Caco-2 (cell line): Measurements from ENCODE around the gene NT5DC4. TPM values are rescaled to one million over a fixed set of nuclear protein-coding genes. Genes with fewer than 3 reads are reported as not detected.
A peak's percentile ranks its signal among the peaks of the same experiment; 100 is the strongest.

Source experiments
- BruUV-seq: library from RNA; stranded (reverse); fragments of 400-500 nt; replicated peaks from 2 replicates; lab custom pipeline; 2021; lab: Mats Ljungman, UMichigan
- CTCF ChIA-PET: fragments of 300-600 bp; sonication (Branson Sonifier 250); formaldehyde crosslinking; loops from one replicate; lab custom pipeline; 2022; ENCODE audit warnings: antibody characterized with exemption; lab: Charles Lee
- POLR2A ChIA-PET: fragments of 300-600 bp; sonication (Branson Sonifier 250); formaldehyde crosslinking; loops from one replicate; lab custom pipeline; 2022; ENCODE audit warnings: antibody characterized with exemption; lab: Charles Lee
- DNase-seq, 2 experiments: peaks; one replicate each; pipeline versions ENCODE4 v3.0.0 to v3.0.0-alpha.2; 2020 to 2022
- H3K27me3 ChIP-seq: replicated peaks from 2 replicates; pipeline ENCODE4 v1.6.0; 2011; ENCODE audit warnings: low read length; ENCODE audit not compliant: control insufficient read depth, insufficient read depth
- H3K36me3 ChIP-seq: 2 replicates; pipeline ENCODE4 v1.5.1; 2011; ENCODE audit warnings: low read length; ENCODE audit not compliant: control insufficient read depth, insufficient read depth
- H3K4me1 ChIP-seq: fragments of 250-450 bp; sonication (Bioruptor Pico); 2 replicates; pipeline ENCODE4 v1.5.1; 2020; ENCODE audit warnings: mild to moderate bottlenecking
- H3K4me3 ChIP-seq: 2 replicates; pipeline ENCODE4 v1.5.1; 2011; ENCODE audit warnings: low read depth, mild to moderate bottlenecking, control low read depth, low read length
- H3K9me3 ChIP-seq: fragments of 250-450 bp; sonication (Bioruptor Pico); 2 replicates; pipeline ENCODE4 v1.5.1; 2020; ENCODE audit warnings: mild to moderate bottlenecking, moderate library complexity
- H3K27ac Mint-ChIP-seq: one replicate; pipeline ENCODE4 v1.8.0; 2022; ENCODE audit warnings: mixed read lengths; ENCODE audit not compliant: unreplicated experiment
- H3K27me3 Mint-ChIP-seq: one replicate; pipeline ENCODE4 v1.8.0; 2022; ENCODE audit warnings: mixed read lengths; ENCODE audit not compliant: insufficient read depth, unreplicated experiment
- H3K36me3 Mint-ChIP-seq: one replicate; pipeline ENCODE4 v1.8.0; 2022; ENCODE audit warnings: mild to moderate bottlenecking, mixed read lengths; ENCODE audit not compliant: insufficient read depth, unreplicated experiment
- H3K4me1 Mint-ChIP-seq: one replicate; pipeline ENCODE4 v1.8.0; 2022; ENCODE audit warnings: low read depth, mixed read lengths; ENCODE audit not compliant: unreplicated experiment
- H3K4me3 Mint-ChIP-seq: one replicate; pipeline ENCODE4 v1.8.0; 2022; ENCODE audit warnings: mild to moderate bottlenecking, moderate library complexity, mixed read lengths; ENCODE audit not compliant: unreplicated experiment
- H3K9me3 Mint-ChIP-seq: one replicate; pipeline ENCODE4 v1.8.0; 2022; ENCODE audit warnings: mixed read lengths; ENCODE audit not compliant: unreplicated experiment
- CTCF ChIP-seq, 2 experiments: fragments of 200-600 bp in 1 of 2; IDR thresholded peaks; 1 replicate in 1 of 2; 2 replicates in 1 of 2; pipeline versions ENCODE4 v1.5.1 to v1.8.0; 2011 to 2022; ENCODE audit warnings: antibody characterized with exemption in 1 of 2, control low read depth in 1 of 2, inconsistent platforms in 1 of 2, low read depth in 1 of 2, low read length in 1 of 2, mild to moderate bottlenecking in 1 of 2, moderate library complexity in 1 of 2; ENCODE audit not compliant: insufficient read depth in 1 of 2, severe bottlenecking in 1 of 2, unreplicated experiment in 1 of 2
- intact Hi-C: fragments of 100-400 bp; cut with micrococcal nuclease; formaldehyde crosslinking; loops from one replicate; pipeline ENCODE4 v1.10.0; 2022; ENCODE audit not compliant: unreplicated experiment
- total RNA-seq: library from RNA; stranded (reverse); gene quantifications from 2 replicates; pipeline ENCODE4 v1.2.3, GENCODE V29; 2022

Gene NT5DC4
- total RNA-seq, 1 experiment from 2014 or later, result 4.0 TPM

- no peak for TF ChIP-seq CTCF (IDR thresholded peaks at IDR 0.05; ENCODE audit: insufficient read depth in 1 of 2, low read depth in 1 of 2, low read length in 1 of 2, severe bottlenecking in 1 of 2, unreplicated experiment in 1 of 2)
- ChIA-PET POLR2A (interaction anchor here (1.7 to 3.0 kb wide), 2 partner anchors 80 to 134 kb away, joined by 9 to 30 read pairs; partner anchors contain the start of gene SLC20A1), CTCF (interaction anchor here (0.7 to 3.6 kb wide), 11 partner anchors 19 to 234 kb away, joined by 3 to 62 read pairs (median 5); partner anchors contain the start of genes CHCHD5 and SLC20A1)
- Histone ChIP-seq H3K4me1 (peaks cover 21% of the 10 kb centered on the region), H3K4me3 (no peak overlapping the region), H3K9me3 (no peaks in the 10 kb centered on the region), H3K36me3 (no peaks in the 10 kb centered on the region), H3K27me3 (no peaks in the 10 kb centered on the region)
- BruUV-seq, result no TSS peak
- intact Hi-C loops, result loop anchor here (5.0 kb wide), 1 partner anchor 243 kb away; the partner anchor contains the start of gene TTL
- no peaks in the 10 kb centered on the region for H3K9me3 Mint-ChIP-seq
- H3K27me3 Mint-ChIP-seq, result no peaks in the 10 kb centered on the region
- peaks cover 8% of the 10 kb centered on the region for H3K36me3 Mint-ChIP-seq
- H3K27ac Mint-ChIP-seq, result no peak overlapping the region
- no peak for DNase-seq
- H3K4me3 Mint-ChIP-seq, result no peak overlapping the region
- peaks cover 10% of the 10 kb centered on the region for H3K4me1 Mint-ChIP-seq
Measured at GRCh38 chr2:112724591-112725525, 4.0 kb downstream of the NT5DC4 start.

GRCh38 chr2:112725545-112726457 lies 5.0 kb downstream of the NT5DC4 start:
- no TSS peak for BruUV-seq
- intact Hi-C loops, result loop anchor here (1.0 to 5.0 kb wide), 8 partner anchors 34 to 244 kb away; partner anchors contain the start of genes CHCHD5 and TTL
- Histone ChIP-seq H3K36me3 (no peaks in the 10 kb centered on the region), H3K4me3 (peak overlapping the region; percentile 0; the same call in 1 of the 2 replicates), H3K4me1 (peaks cover 21% of the 10 kb centered on the region), H3K9me3 (no peaks in the 10 kb centered on the region), H3K27me3 (no peaks in the 10 kb centered on the region)
- CTCF ChIA-PET, result interaction anchor here (0.6 to 3.6 kb wide), 18 partner anchors 16 to 233 kb away, joined by 3 to 62 read pairs (median 5); partner anchors contain the start of genes CHCHD5 and SLC20A1
- peak in 1 of 2 experiments; percentile 37 for TF ChIP-seq CTCF (IDR thresholded peaks at IDR 0.05; ENCODE audit: insufficient read depth in 1 of 2, low read depth in 1 of 2, low read length in 1 of 2, severe bottlenecking in 1 of 2, unreplicated experiment in 1 of 2)
- DNase-seq, result peak; percentile 88 to 96
- H3K4me1 Mint-ChIP-seq, result peaks cover 10% of the 10 kb centered on the region
- peak overlapping the region; percentile 67 for H3K27ac Mint-ChIP-seq
- no peaks in the 10 kb centered on the region for H3K9me3 Mint-ChIP-seq
- peak overlapping the region; percentile 58 for H3K4me3 Mint-ChIP-seq
- POLR2A ChIA-PET, result interaction anchor here (0.8 to 3.0 kb wide), 5 partner anchors 33 to 141 kb away, joined by 3 to 30 read pairs (median 3); partner anchors contain the start of genes CHCHD5 and SLC20A1
- peaks cover 8% of the 10 kb centered on the region for H3K36me3 Mint-ChIP-seq
- H3K27me3 Mint-ChIP-seq, result no peaks in the 10 kb centered on the region
